HepG2 (cell line): ENCODE data around the gene COL18A1. TPM values are rescaled to one million over a fixed set of nuclear protein-coding genes. Genes with fewer than 3 reads are reported as not detected.
A peak's percentile ranks its signal among the peaks of the same experiment; 100 is the strongest.

ENCODE experiments used
- ESRRA ChIP-seq: sonication (generic); formaldehyde crosslinking; IDR thresholded peaks from 2 replicates; pipeline ENCODE4 v1.5.1; 2020; ENCODE audit warnings: mild to moderate bottlenecking, low read depth, missing genetic modification reagents
- FIP1L1 ChIP-seq: fragments of 200-400 bp; formaldehyde crosslinking; IDR thresholded peaks from 2 replicates; pipeline ENCODE4 v1.6.1; 2018; ENCODE audit warnings: low read depth, mild to moderate bottlenecking, low read length, moderate library complexity, borderline replicate concordance; ENCODE audit not compliant: insufficient read depth
- GRHL1 ChIP-seq: sonication (generic); formaldehyde crosslinking; conservative IDR thresholded peaks from 2 replicates; pipeline ENCODE4 v1.8.0; 2022; ENCODE audit warnings: missing genetic modification reagents
- MAX ChIP-seq: IDR thresholded peaks from 2 replicates; pipeline ENCODE4 v1.6.1; 2012; ENCODE audit warnings: inconsistent platforms
- MTA1 ChIP-seq: sonication (generic); formaldehyde crosslinking; IDR thresholded peaks from 2 replicates; pipeline ENCODE4 v1.4.0; 2020; ENCODE audit warnings: missing genetic modification reagents, mild to moderate bottlenecking, borderline replicate concordance
- MXD3 ChIP-seq: IDR thresholded peaks from 2 replicates; pipeline ENCODE4 v1.6.1; 2016; ENCODE audit warnings: mild to moderate bottlenecking, missing biosample characterization, missing genetic modification reagents
- RBFOX2 ChIP-seq: fragments of 200-400 bp; formaldehyde crosslinking; IDR thresholded peaks from 2 replicates; pipeline ENCODE4 v1.6.1; 2017; ENCODE audit warnings: low read depth, mild to moderate bottlenecking, low read length
- SAP130 ChIP-seq: IDR thresholded peaks from 2 replicates; pipeline ENCODE4 v1.6.1; 2016; ENCODE audit warnings: low read depth
- SNRNP70 ChIP-seq: fragments of 200-400 bp; formaldehyde crosslinking; IDR thresholded peaks from 2 replicates; pipeline ENCODE4 v1.6.1; 2017; ENCODE audit warnings: mild to moderate bottlenecking, low read depth, low read length, moderate library complexity
- SOX13 ChIP-seq, 3 experiments: fragments of 450-650 bp in 1 of 3; sonication (generic) in 1 of 3; formaldehyde crosslinking in 1 of 3; IDR thresholded peaks in 2 of 3; conservative IDR thresholded peaks in 1 of 3; 2 replicates each; pipeline versions ENCODE4 v1.5.0 to v1.6.1; 2016 to 2020; ENCODE audit warnings: antibody characterized with exemption in 1 of 3, mild to moderate bottlenecking in 1 of 3, missing compliant biosample characterization in 1 of 3, missing genetic modification reagents in 1 of 3, moderate library complexity in 1 of 3
- THRA ChIP-seq: sonication (generic); formaldehyde crosslinking; IDR thresholded peaks from 2 replicates; pipeline ENCODE4 v1.4.0; 2020; ENCODE audit warnings: missing genetic modification reagents, borderline replicate concordance
- YY1 ChIP-seq: IDR thresholded peaks from 2 replicates; pipeline ENCODE4 v1.6.1; 2011; ENCODE audit warnings: low read length, low read depth, moderate library complexity, mild to moderate bottlenecking; ENCODE audit not compliant: insufficient read depth, insufficient replicate concordance
- ZFP1 ChIP-seq: IDR thresholded peaks from 2 replicates; pipeline ENCODE4 v1.6.1; 2016
- ZMYM3 ChIP-seq: sonication (generic); formaldehyde crosslinking; IDR thresholded peaks from 2 replicates; pipeline ENCODE4 v1.5.1; 2020; ENCODE audit warnings: mild to moderate bottlenecking, missing genetic modification reagents
- ZMYM4 ChIP-seq: sonication (generic); formaldehyde crosslinking; IDR thresholded peaks from 2 replicates; pipeline ENCODE4 v1.8.1; 2023; ENCODE audit warnings: mild to moderate bottlenecking, missing genetic modification reagents
- ZNF230 ChIP-seq: sonication (generic); formaldehyde crosslinking; IDR thresholded peaks from 2 replicates; pipeline ENCODE4 v1.4.0; 2020; ENCODE audit warnings: mild to moderate bottlenecking, missing genetic modification reagents
- ZNF747 ChIP-seq: sonication (generic); formaldehyde crosslinking; IDR thresholded peaks from 2 replicates; pipeline ENCODE4 v1.8.1; 2023; ENCODE audit warnings: missing genetic modification reagents, mild to moderate bottlenecking, borderline replicate concordance
- ZNF772 ChIP-seq: sonication (generic); formaldehyde crosslinking; IDR thresholded peaks from 2 replicates; pipeline ENCODE4 v1.5.0; 2020; ENCODE audit warnings: mild to moderate bottlenecking, missing genetic modification reagents
- polyA plus RNA-seq, 8 experiments: library from polyadenylated mRNA; depleted of rRNA in 3 of 8; stranded (reverse) in 7 of 8; unstranded in 1 of 8; fragments of >200 nt; fragmentation: Illumina TruSeq in 4 of 8; extraction: Trizol in 4 of 8; gene quantifications; 2 replicates each; pipeline versions ENCODE4 v1.2.1 to v1.2.3, GENCODE V29; 2011 to 2016; ENCODE audit warnings: low read depth in 4 of 8, missing spikeins in 1 of 8, mixed read lengths in 1 of 8; ENCODE audit not compliant: insufficient read depth in 1 of 8
- total RNA-seq, 5 experiments: library from RNA; depleted of rRNA; stranded (reverse); fragments of >200 nt; fragmentation: Illumina TruSeq; extraction: Trizol; gene quantifications; 2 replicates each; pipeline ENCODE4 v1.2.3, GENCODE V29; 2016; ENCODE audit warnings: low read depth in 1 of 5
- TF ChIP-seq, protein P1 (sequence below): sonication (generic); formaldehyde crosslinking; IDR thresholded peaks from 2 replicates; pipeline ENCODE4 v1.4.0; 2020; ENCODE audit warnings: missing genetic modification reagents, borderline replicate concordance
- TF ChIP-seq, protein P2 (sequence below): sonication (generic); formaldehyde crosslinking; IDR thresholded peaks from 2 replicates; pipeline ENCODE4 v1.5.1; 2020; ENCODE audit warnings: missing genetic modification reagents, mild to moderate bottlenecking, borderline replicate concordance

The COL18A1 gene
- total and polyA plus RNA-seq, 2 of the 13 experiments (the other 11 are each of a cell fraction or from before 2014, with no cell fraction given) = 79.0 to 102 TPM

DNA sequence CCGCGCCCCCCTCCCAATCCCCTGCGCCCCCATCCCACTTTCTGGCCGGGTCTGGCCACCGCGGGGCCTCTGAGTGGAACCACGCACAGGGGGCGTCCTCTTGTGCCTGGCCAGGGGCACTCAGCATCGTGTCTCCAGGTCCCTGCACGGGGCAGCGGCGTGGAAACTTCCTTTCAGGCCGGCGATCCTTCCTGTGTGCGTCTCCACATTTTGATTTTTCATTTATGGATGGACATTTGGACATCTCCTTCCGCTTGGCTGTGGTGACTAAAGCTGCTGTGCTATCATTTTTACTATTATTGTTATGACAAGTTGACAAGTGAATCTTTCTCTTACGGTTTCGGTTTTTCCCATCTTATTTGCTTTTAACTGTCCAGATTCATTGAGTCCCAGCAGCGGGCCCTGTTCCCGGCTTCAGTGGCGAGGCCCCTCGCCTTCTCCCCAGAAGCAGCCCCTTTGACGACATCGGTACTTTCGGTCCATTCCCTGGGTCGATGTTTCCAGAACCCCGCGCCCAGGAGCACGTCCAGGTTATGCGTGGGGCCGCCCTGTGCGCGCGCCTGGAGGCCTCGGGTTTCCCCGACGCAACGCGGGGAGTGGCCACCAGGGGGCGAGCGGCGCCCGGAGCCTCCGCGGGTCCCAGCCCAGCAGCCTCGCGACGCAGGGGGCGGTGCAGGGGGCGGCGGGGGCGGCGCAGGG lies 149.7 kb downstream of the COL18A1 start (continued):
- TF ChIP-seq YY1 = peak; percentile 18
- no peak for TF ChIP-seq RBFOX2
- TF ChIP-seq GRHL1 (CRISPR knock-in tag) = no peak
- TF ChIP-seq SAP130 (CRISPR knock-in tag) = peak; percentile 48
- peak; percentile 64; the same call in 1 of the 2 replicates for TF ChIP-seq MAX
- TF ChIP-seq, protein P1, sequence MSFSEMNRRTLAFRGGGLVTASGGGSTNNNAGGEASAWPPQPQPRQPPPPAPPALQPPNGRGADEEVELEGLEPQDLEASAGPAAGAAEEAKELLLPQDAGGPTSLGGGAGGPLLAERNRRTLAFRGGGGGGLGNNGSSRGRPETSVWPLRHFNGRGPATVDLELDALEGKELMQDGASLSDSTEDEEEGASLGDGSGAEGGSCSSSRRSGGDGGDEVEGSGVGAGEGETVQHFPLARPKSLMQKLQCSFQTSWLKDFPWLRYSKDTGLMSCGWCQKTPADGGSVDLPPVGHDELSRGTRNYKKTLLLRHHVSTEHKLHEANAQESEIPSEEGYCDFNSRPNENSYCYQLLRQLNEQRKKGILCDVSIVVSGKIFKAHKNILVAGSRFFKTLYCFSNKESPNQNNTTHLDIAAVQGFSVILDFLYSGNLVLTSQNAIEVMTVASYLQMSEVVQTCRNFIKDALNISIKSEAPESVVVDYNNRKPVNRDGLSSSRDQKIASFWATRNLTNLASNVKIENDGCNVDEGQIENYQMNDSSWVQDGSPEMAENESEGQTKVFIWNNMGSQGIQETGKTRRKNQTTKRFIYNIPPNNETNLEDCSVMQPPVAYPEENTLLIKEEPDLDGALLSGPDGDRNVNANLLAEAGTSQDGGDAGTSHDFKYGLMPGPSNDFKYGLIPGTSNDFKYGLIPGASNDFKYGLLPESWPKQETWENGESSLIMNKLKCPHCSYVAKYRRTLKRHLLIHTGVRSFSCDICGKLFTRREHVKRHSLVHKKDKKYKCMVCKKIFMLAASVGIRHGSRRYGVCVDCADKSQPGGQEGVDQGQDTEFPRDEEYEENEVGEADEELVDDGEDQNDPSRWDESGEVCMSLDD (CRISPR knock-in tag) = no peak
- no peak for TF ChIP-seq ZNF747 (CRISPR knock-in tag)
- no peak for TF ChIP-seq ZMYM3 (CRISPR knock-in tag)
- TF ChIP-seq ZMYM4 (CRISPR knock-in tag) = 0 out of 2 replicates have a peak, but pooled peaks have one; percentile 28
- 0 out of 2 replicates have a peak, but pooled peaks have one; percentile 24 for TF ChIP-seq MXD3 (CRISPR knock-in tag)
- no peak for TF ChIP-seq SNRNP70
- peak; percentile 26; the same call in 1 of the 2 replicates for TF ChIP-seq THRA (CRISPR knock-in tag)
- no peak for TF ChIP-seq FIP1L1
- TF ChIP-seq ESRRA (CRISPR knock-in tag) = no peak
- TF ChIP-seq ZNF772 (CRISPR knock-in tag) = peak; percentile 52; the same call in 1 of the 2 replicates
- no peak for TF ChIP-seq ZFP1 (CRISPR knock-in tag)
- TF ChIP-seq SOX13 (IDR thresholded peaks at IDR 0.05) = no peak
- TF ChIP-seq SOX13 (CRISPR knock-in tag; conservative IDR thresholded peaks at IDR 0.05 in 1 of 2, IDR thresholded peaks at IDR 0.05 in 1 of 2) = 0 out of 4 replicates have a peak, but pooled peaks of 1 of the 2 experiments have one; percentile 24
- TF ChIP-seq, protein P2, sequence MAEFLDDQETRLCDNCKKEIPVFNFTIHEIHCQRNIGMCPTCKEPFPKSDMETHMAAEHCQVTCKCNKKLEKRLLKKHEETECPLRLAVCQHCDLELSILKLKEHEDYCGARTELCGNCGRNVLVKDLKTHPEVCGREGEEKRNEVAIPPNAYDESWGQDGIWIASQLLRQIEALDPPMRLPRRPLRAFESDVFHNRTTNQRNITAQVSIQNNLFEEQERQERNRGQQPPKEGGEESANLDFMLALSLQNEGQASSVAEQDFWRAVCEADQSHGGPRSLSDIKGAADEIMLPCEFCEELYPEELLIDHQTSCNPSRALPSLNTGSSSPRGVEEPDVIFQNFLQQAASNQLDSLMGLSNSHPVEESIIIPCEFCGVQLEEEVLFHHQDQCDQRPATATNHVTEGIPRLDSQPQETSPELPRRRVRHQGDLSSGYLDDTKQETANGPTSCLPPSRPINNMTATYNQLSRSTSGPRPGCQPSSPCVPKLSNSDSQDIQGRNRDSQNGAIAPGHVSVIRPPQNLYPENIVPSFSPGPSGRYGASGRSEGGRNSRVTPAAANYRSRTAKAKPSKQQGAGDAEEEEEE (CRISPR knock-in tag) = no peak
- TF ChIP-seq MTA1 (CRISPR knock-in tag) = peak; percentile 79; the same call in 1 of the 2 replicates
- TF ChIP-seq ZNF230 = no peak
